ENCODE measurements around the gene WNT11.

The WNT11 gene

GRCh38 chr11:76245720-76246119 is 39.4 kb upstream of the WNT11 start:
- H3K18ac ChIP-seq (ENCODE audit: low read length): no peak overlapping the region
- no peaks in the 10 kb centered on the region for H3K79me1 ChIP-seq (ENCODE audit: low read length)
- no peak overlapping the region for H2BK5ac ChIP-seq (ENCODE audit: low read length)
- H3K4me2 ChIP-seq (ENCODE audit: low read length): no peak overlapping the region
- H3K27ac ChIP-seq (ENCODE audit: low read depth, low read length): no peak overlapping the region
- H2BK15ac ChIP-seq (replicated peaks; ENCODE audit: low read depth): no peak overlapping the region
- DNase-seq: no peak
- H3K23ac ChIP-seq (ENCODE audit: low read length): no peak overlapping the region
- H3K9ac ChIP-seq (ENCODE audit: low read length): no peak overlapping the region
- H3K36me3 ChIP-seq (ENCODE audit: control insufficient read depth, insufficient read depth, low read length): no peaks in the 10 kb centered on the region
- no peaks in the 10 kb centered on the region for H3K79me2 ChIP-seq (ENCODE audit: control insufficient read depth, insufficient read depth, low read length)
- no peak overlapping the region for H2BK120ac ChIP-seq (ENCODE audit: low read depth, low read length)
- no peak overlapping the region for H4K5ac ChIP-seq (ENCODE audit: low read length)
- no peak overlapping the region for H3K4me3 ChIP-seq (ENCODE audit: low read length)
- H3K4me1 ChIP-seq (ENCODE audit: control insufficient read depth, low read depth, low read length): no peaks in the 10 kb centered on the region
- H3K4ac ChIP-seq (ENCODE audit: low read depth, low read length): no peak overlapping the region
- H3K56ac ChIP-seq (ENCODE audit: low read length): no peak overlapping the region
- WGBS (ENCODE audit: extremely low coverage, insufficient coverage, low lambda C conversion rate): no CpG with 5 or more reads among the region's 2 CpGs
- no peak overlapping the region for H4K8ac ChIP-seq (ENCODE audit: low read depth, low read length)
- no peaks in the 10 kb centered on the region for H3K27me3 ChIP-seq (ENCODE audit: insufficient read depth, low read length, poor library complexity)
- H2AK5ac ChIP-seq (ENCODE audit: low read length): no peak overlapping the region

GRCh38 chr11:76244316-76244851 is 38.1 kb upstream of the WNT11 start:
- whole genome bisulfite sequencing (ENCODE audit: extremely low coverage, insufficient coverage, low lambda C conversion rate): no CpG with 5 or more reads among the region's 4 CpGs
- H2BK15ac ChIP-seq (replicated peaks; ENCODE audit: low read depth): no peak overlapping the region
- H3K23ac ChIP-seq (ENCODE audit: low read length): no peak overlapping the region
- H3K9ac ChIP-seq (ENCODE audit: low read length): no peak overlapping the region
- no peak overlapping the region for H3K4me2 ChIP-seq (ENCODE audit: low read length)
- H2BK120ac ChIP-seq (ENCODE audit: low read depth, low read length): no peak overlapping the region
- H3K79me2 ChIP-seq (ENCODE audit: control insufficient read depth, insufficient read depth, low read length): no peaks in the 10 kb centered on the region
- no peaks in the 10 kb centered on the region for H3K79me1 ChIP-seq (ENCODE audit: low read length)
- no peak for DNase-seq
- no peak overlapping the region for H3K4me3 ChIP-seq (ENCODE audit: low read length)
- no peak overlapping the region for H3K56ac ChIP-seq (ENCODE audit: low read length)
- H3K4me1 ChIP-seq (ENCODE audit: control insufficient read depth, low read depth, low read length): no peaks in the 10 kb centered on the region
- H3K36me3 ChIP-seq (ENCODE audit: control insufficient read depth, insufficient read depth, low read length): no peaks in the 10 kb centered on the region
- H2BK5ac ChIP-seq (ENCODE audit: low read length): no peak overlapping the region
- no peak overlapping the region for H4K8ac ChIP-seq (ENCODE audit: low read depth, low read length)
- no peak overlapping the region for H2AK5ac ChIP-seq (ENCODE audit: low read length)
- H4K5ac ChIP-seq (ENCODE audit: low read length): no peak overlapping the region
- no peaks in the 10 kb centered on the region for H3K27me3 ChIP-seq (ENCODE audit: insufficient read depth, low read length, poor library complexity)
- no peak overlapping the region for H3K4ac ChIP-seq (ENCODE audit: low read depth, low read length)
- H3K18ac ChIP-seq (ENCODE audit: low read length): no peak overlapping the region
- no peak overlapping the region for H3K27ac ChIP-seq (ENCODE audit: low read depth, low read length)

DNA sequence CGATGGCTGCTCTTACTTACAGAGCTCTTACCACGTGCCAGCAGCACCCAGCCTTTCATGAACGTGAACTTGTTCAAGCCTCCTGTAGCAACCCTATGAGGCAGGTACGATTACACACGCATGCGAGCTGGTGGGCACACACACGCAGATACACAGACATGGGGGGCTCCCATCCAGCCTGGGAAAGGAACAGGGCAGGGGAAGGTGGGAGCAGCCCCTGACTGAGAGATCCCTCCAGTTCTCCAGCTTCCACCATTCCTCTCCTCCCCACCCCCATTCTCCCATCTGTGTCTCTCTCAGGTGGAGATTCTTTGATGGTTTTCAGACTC is 37.6 kb upstream of the WNT11 start:
- Histone ChIP-seq H3K27ac (ENCODE audit: low read depth, low read length) (no peak overlapping the region), H3K36me3 (ENCODE audit: control insufficient read depth, insufficient read depth, low read length) (no peaks in the 10 kb centered on the region), H3K4me3 (ENCODE audit: low read length) (no peak overlapping the region), H3K4me2 (ENCODE audit: low read length) (peak overlapping the region; percentile 48), H3K4me1 (ENCODE audit: control insufficient read depth, low read depth, low read length) (no peaks in the 10 kb centered on the region), H3K9ac (ENCODE audit: low read length) (no peak overlapping the region), H3K27me3 (ENCODE audit: insufficient read depth, low read length, poor library complexity) (no peaks in the 10 kb centered on the region), H2BK5ac (ENCODE audit: low read length) (no peak overlapping the region), H3K18ac (ENCODE audit: low read length) (no peak overlapping the region), H2AK5ac (ENCODE audit: low read length) (no peak overlapping the region), H4K5ac (ENCODE audit: low read length) (no peak overlapping the region), H3K79me1 (ENCODE audit: low read length) (no peaks in the 10 kb centered on the region), H2BK15ac (replicated peaks; ENCODE audit: low read depth) (no peak overlapping the region), H2BK120ac (ENCODE audit: low read depth, low read length) (no peak overlapping the region), H3K4ac (ENCODE audit: low read depth, low read length) (no peak overlapping the region), H3K56ac (ENCODE audit: low read length) (peak overlapping the region; percentile 25), H3K79me2 (ENCODE audit: control insufficient read depth, insufficient read depth, low read length) (no peaks in the 10 kb centered on the region), H4K8ac (ENCODE audit: low read depth, low read length) (no peak overlapping the region), H3K23ac (ENCODE audit: low read length) (no peak overlapping the region)
- no CpG with 5 or more reads among the region's 7 CpGs for WGBS (ENCODE audit: extremely low coverage, insufficient coverage, low lambda C conversion rate)
- no peak for DNase-seq

GRCh38 chr11:76243193-76243956 is 37.1 kb upstream of the WNT11 start:
- Histone ChIP-seq H2BK120ac (ENCODE audit: low read depth, low read length) (no peak overlapping the region), H3K4ac (ENCODE audit: low read depth, low read length) (no peak overlapping the region), H2AK5ac (ENCODE audit: low read length) (no peak overlapping the region), H3K56ac (ENCODE audit: low read length) (peak overlapping the region; percentile 30), H3K4me1 (ENCODE audit: control insufficient read depth, low read depth, low read length) (no peaks in the 10 kb centered on the region), H3K79me1 (ENCODE audit: low read length) (no peaks in the 10 kb centered on the region), H3K36me3 (ENCODE audit: control insufficient read depth, insufficient read depth, low read length) (no peaks in the 10 kb centered on the region), H2BK5ac (ENCODE audit: low read length) (no peak overlapping the region), H3K27ac (ENCODE audit: low read depth, low read length) (no peak overlapping the region), H4K8ac (ENCODE audit: low read depth, low read length) (no peak overlapping the region), H3K18ac (ENCODE audit: low read length) (no peak overlapping the region), H3K27me3 (ENCODE audit: insufficient read depth, low read length, poor library complexity) (no peaks in the 10 kb centered on the region), H3K79me2 (ENCODE audit: control insufficient read depth, insufficient read depth, low read length) (no peaks in the 10 kb centered on the region), H3K4me3 (ENCODE audit: low read length) (no peak overlapping the region), H3K23ac (ENCODE audit: low read length) (no peak overlapping the region), H3K9ac (ENCODE audit: low read length) (peak overlapping the region; percentile 19), H3K4me2 (ENCODE audit: low read length) (peak overlapping the region; percentile 48), H2BK15ac (replicated peaks; ENCODE audit: low read depth) (no peak overlapping the region), H4K5ac (ENCODE audit: low read length) (no peak overlapping the region)
- no CpG with 5 or more reads among the region's 23 CpGs for WGBS (ENCODE audit: extremely low coverage, insufficient coverage, low lambda C conversion rate)
- DNase-seq: peak; percentile 87

GRCh38 chr11:76242004-76242779 is 35.9 kb upstream of the WNT11 start:
- Histone ChIP-seq H4K5ac (ENCODE audit: low read length) (no peak overlapping the region), H2BK120ac (ENCODE audit: low read depth, low read length) (no peak overlapping the region), H4K8ac (ENCODE audit: low read depth, low read length) (no peak overlapping the region), H3K27ac (ENCODE audit: low read depth, low read length) (no peak overlapping the region), H3K27me3 (ENCODE audit: insufficient read depth, low read length, poor library complexity) (no peaks in the 10 kb centered on the region), H2AK5ac (ENCODE audit: low read length) (no peak overlapping the region), H2BK5ac (ENCODE audit: low read length) (no peak overlapping the region), H3K23ac (ENCODE audit: low read length) (no peak overlapping the region), H3K79me2 (ENCODE audit: control insufficient read depth, insufficient read depth, low read length) (no peaks in the 10 kb centered on the region), H3K56ac (ENCODE audit: low read length) (no peak overlapping the region), H3K79me1 (ENCODE audit: low read length) (no peaks in the 10 kb centered on the region), H3K4me3 (ENCODE audit: low read length) (no peak overlapping the region), H2BK15ac (replicated peaks; ENCODE audit: low read depth) (no peak overlapping the region), H3K9ac (ENCODE audit: low read length) (no peak overlapping the region), H3K36me3 (ENCODE audit: control insufficient read depth, insufficient read depth, low read length) (no peaks in the 10 kb centered on the region), H3K4me2 (ENCODE audit: low read length) (no peak overlapping the region), H3K4me1 (ENCODE audit: control insufficient read depth, low read depth, low read length) (no peaks in the 10 kb centered on the region), H3K4ac (ENCODE audit: low read depth, low read length) (no peak overlapping the region), H3K18ac (ENCODE audit: low read length) (no peak overlapping the region)
- DNase-seq: no peak
- WGBS (ENCODE audit: extremely low coverage, insufficient coverage, low lambda C conversion rate): no CpG with 5 or more reads among the region's 12 CpGs
